ENCODE results near the gene RNF141. TPM values are rescaled to one million over a fixed set of nuclear protein-coding genes. Genes with fewer than 3 reads are reported as not detected.
A peak's percentile ranks its signal among the peaks of the same experiment; 100 is the strongest.

RNF141 gene
- total and polyA plus RNA-seq, 2 donors (not counting 3 experiments of a cell fraction or from before 2014, with no cell fraction given): 9.4 to 32.4 TPM

- Histone ChIP-seq H3K36me3 (ENCODE audit: control insufficient read depth in 2 of 2, extremely low read depth in 1 of 2, insufficient read depth in 2 of 2, low read length in 2 of 2) (no peaks in the 10 kb centered on the region), H3K4me3 (replicated peaks in 1 of 3; ENCODE audit: insufficient read depth in 1 of 3, low read depth in 1 of 3, low read length in 3 of 3) (no peak overlapping the region), H3K79me2 (ENCODE audit: control insufficient read depth, insufficient read depth, low read length) (no peaks in the 10 kb centered on the region), H3K9me3 (replicated peaks; ENCODE audit: control insufficient read depth, insufficient read depth, low read length) (no peaks in the 10 kb centered on the region), H3K9me1 (replicated peaks; ENCODE audit: control insufficient read depth, extremely low read depth, insufficient read depth, low read length) (no peaks in the 10 kb centered on the region), H4K20me1 (replicated peaks; ENCODE audit: control insufficient read depth, extremely low read depth, insufficient read depth, low read length) (no peaks in the 10 kb centered on the region), H3K27ac (ENCODE audit: insufficient read depth, low read depth, low read length) (peak overlapping the region; percentile 44), H2AFZ (ENCODE audit: low read depth, low read length) (no peak overlapping the region), H3K4me2 (ENCODE audit: insufficient read depth, low read length) (no peak overlapping the region), H3K27me3 (ENCODE audit: control insufficient read depth in 2 of 2, insufficient read depth in 2 of 2, low read length in 2 of 2) (no peaks in the 10 kb centered on the region), H3K9ac (replicated peaks; ENCODE audit: extremely low read depth, insufficient read depth, low read length) (no peak overlapping the region), H3K4me1 (ENCODE audit: control insufficient read depth, extremely low read depth, insufficient read depth, low read length) (peaks cover 33% of the 10 kb centered on the region)
- BruUV-seq (replicated peaks): no TSS peak
- no peak for TF ChIP-seq CTCF (IDR thresholded peaks at IDR 0.05; ENCODE audit: extremely low read depth in 1 of 2, insufficient read depth in 1 of 2, low read depth in 1 of 2, low read length in 2 of 2)
- no peak for TF ChIP-seq GATA2 (IDR thresholded peaks at IDR 0.05; ENCODE audit: insufficient read depth, insufficient read length, low read depth, low read length)
- no peak for TF ChIP-seq JUN (IDR thresholded peaks at IDR 0.05; ENCODE audit: borderline replicate concordance, insufficient read depth, insufficient read length, low read depth)
- TF ChIP-seq MAX (IDR thresholded peaks at IDR 0.05; ENCODE audit: insufficient read depth, insufficient read length): no peak
- no peak for TF ChIP-seq EZH2 (IDR thresholded peaks at IDR 0.05; ENCODE audit: borderline replicate concordance, low read depth, low read length, severe bottlenecking)
- no peak for TF ChIP-seq POLR2A (IDR thresholded peaks at IDR 0.05; ENCODE audit: low read depth, low read length)
- no peak for TF ChIP-seq MYC (IDR thresholded peaks at IDR 0.05; ENCODE audit: low read depth, low read length)
- no peak for TF ChIP-seq POLR2AphosphoS5 (IDR thresholded peaks at IDR 0.05; ENCODE audit: insufficient read depth, low read depth, low read length)
- TF ChIP-seq FOS (IDR thresholded peaks at IDR 0.05; ENCODE audit: borderline replicate concordance, insufficient read depth, low read length): no peak
- intact Hi-C loops (cut with micrococcal nuclease) (no loop called here), dilution Hi-C loops (cut with MboI; ENCODE audit: extremely low pct_ligation_motif_present, low sequenced_read_pairs) (no loop called here)
- FAIRE-seq: no peak
- no peak for DNase-seq (ENCODE audit: low read depth, low spot score)
- CTCF ChIA-PET: interaction anchor here (1.0 to 2.8 kb wide), 3 partner anchors 12 to 173 kb away, joined by 3 to 14 read pairs (median 5); partner anchors contain the start of gene LYVE1
- POLR2A ChIA-PET: no interaction called here
Observed at GRCh38 chr11:10579700-10580099, 38.7 kb upstream of the RNF141 start.
